Caco-2 (cell line): Measurements from ENCODE around the gene TBC1D3G. TPM values are rescaled to one million over a fixed set of nuclear protein-coding genes. Genes with fewer than 3 reads are reported as not detected.
"Not testable (repeated sequence)": the region's sequence is repeated elsewhere in the genome, so short reads cannot be mapped to it uniquely, and the experiment has no call there.

ENCODE experiments used
- BruUV-seq: library from RNA; stranded (reverse); fragments of 400-500 nt; replicated peaks from 2 replicates; lab custom pipeline; 2021; lab: Mats Ljungman, UMichigan
- CTCF ChIA-PET: fragments of 300-600 bp; sonication (Branson Sonifier 250); formaldehyde crosslinking; loops from one replicate; lab custom pipeline; 2022; ENCODE audit warnings: antibody characterized with exemption; lab: Charles Lee
- POLR2A ChIA-PET: fragments of 300-600 bp; sonication (Branson Sonifier 250); formaldehyde crosslinking; loops from one replicate; lab custom pipeline; 2022; ENCODE audit warnings: antibody characterized with exemption; lab: Charles Lee
- DNase-seq, 2 experiments: peaks; one replicate each; pipeline versions ENCODE4 v3.0.0 to v3.0.0-alpha.2; 2020 to 2022
- H3K27me3 ChIP-seq: replicated peaks from 2 replicates; pipeline ENCODE4 v1.6.0; 2011; ENCODE audit warnings: low read length; ENCODE audit not compliant: control insufficient read depth, insufficient read depth
- H3K36me3 ChIP-seq: 2 replicates; pipeline ENCODE4 v1.5.1; 2011; ENCODE audit warnings: low read length; ENCODE audit not compliant: control insufficient read depth, insufficient read depth
- H3K4me1 ChIP-seq: fragments of 250-450 bp; sonication (Bioruptor Pico); 2 replicates; pipeline ENCODE4 v1.5.1; 2020; ENCODE audit warnings: mild to moderate bottlenecking
- H3K4me3 ChIP-seq: 2 replicates; pipeline ENCODE4 v1.5.1; 2011; ENCODE audit warnings: low read depth, mild to moderate bottlenecking, control low read depth, low read length
- H3K9me3 ChIP-seq: fragments of 250-450 bp; sonication (Bioruptor Pico); 2 replicates; pipeline ENCODE4 v1.5.1; 2020; ENCODE audit warnings: mild to moderate bottlenecking, moderate library complexity
- H3K27ac Mint-ChIP-seq: one replicate; pipeline ENCODE4 v1.8.0; 2022; ENCODE audit warnings: mixed read lengths; ENCODE audit not compliant: unreplicated experiment
- H3K27me3 Mint-ChIP-seq: one replicate; pipeline ENCODE4 v1.8.0; 2022; ENCODE audit warnings: mixed read lengths; ENCODE audit not compliant: insufficient read depth, unreplicated experiment
- H3K36me3 Mint-ChIP-seq: one replicate; pipeline ENCODE4 v1.8.0; 2022; ENCODE audit warnings: mild to moderate bottlenecking, mixed read lengths; ENCODE audit not compliant: insufficient read depth, unreplicated experiment
- H3K4me1 Mint-ChIP-seq: one replicate; pipeline ENCODE4 v1.8.0; 2022; ENCODE audit warnings: low read depth, mixed read lengths; ENCODE audit not compliant: unreplicated experiment
- H3K4me3 Mint-ChIP-seq: one replicate; pipeline ENCODE4 v1.8.0; 2022; ENCODE audit warnings: mild to moderate bottlenecking, moderate library complexity, mixed read lengths; ENCODE audit not compliant: unreplicated experiment
- H3K9me3 Mint-ChIP-seq: one replicate; pipeline ENCODE4 v1.8.0; 2022; ENCODE audit warnings: mixed read lengths; ENCODE audit not compliant: unreplicated experiment
- intact Hi-C: fragments of 100-400 bp; cut with micrococcal nuclease; formaldehyde crosslinking; loops from one replicate; pipeline ENCODE4 v1.10.0; 2022; ENCODE audit not compliant: unreplicated experiment
- total RNA-seq: library from RNA; stranded (reverse); gene quantifications from 2 replicates; pipeline ENCODE4 v1.2.3, GENCODE V29; 2022

The TBC1D3G gene
- total RNA-seq, 1 experiment from 2014 or later, result not detected

DNA sequence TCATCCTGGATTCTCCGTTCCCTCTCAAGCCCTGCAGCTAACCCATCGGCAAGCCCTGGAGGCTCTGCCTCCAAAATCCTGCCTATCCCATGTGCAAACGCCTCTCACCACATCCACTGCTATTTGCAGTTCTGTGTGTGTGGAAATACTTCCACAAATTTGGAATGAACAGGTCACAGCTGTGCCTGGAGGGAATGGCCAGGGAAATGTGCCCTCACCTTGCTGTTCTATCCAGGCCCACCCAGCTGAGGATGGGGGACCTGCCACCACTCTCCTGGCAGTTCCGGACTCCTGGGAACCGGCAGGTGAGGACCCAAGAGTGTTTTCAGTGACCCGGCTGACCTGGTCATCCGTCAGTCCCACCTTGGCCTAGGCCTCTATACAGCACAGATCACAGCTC is 52.3 kb downstream of the TBC1D3G start:
- H3K36me3 ChIP-seq, H3K4me3 Mint-ChIP-seq, H3K27me3 ChIP-seq, POLR2A ChIA-PET, CTCF ChIA-PET, H3K4me3 ChIP-seq, intact Hi-C loops, H3K4me1 ChIP-seq, BruUV-seq, H3K9me3 Mint-ChIP-seq, H3K9me3 ChIP-seq, DNase-seq, H3K27ac Mint-ChIP-seq, H3K27me3 Mint-ChIP-seq, H3K4me1 Mint-ChIP-seq, H3K36me3 Mint-ChIP-seq: not testable (repeated sequence)

Other genes with a start within 250 kb of the TBC1D3G start
- not detected in 2 replicates for gene CCL3, start 233.7 kb upstream of the TBC1D3G start, total RNA-seq
- not detected in 2 replicates for gene CCL4, start 220.1 kb upstream of the TBC1D3G start, total RNA-seq
- 9.1 and 12.5 TPM in 2 replicates for gene TBC1D3B, start 147.2 kb upstream of the TBC1D3G start, total RNA-seq
- not detected in 2 replicates for gene CCL3L1, start 127.1 kb upstream of the TBC1D3G start, total RNA-seq
- not detected in 2 replicates for gene CCL4L2, start 112.8 kb upstream of the TBC1D3G start, total RNA-seq
- gene TBC1D3I, start 59.3 kb upstream of the TBC1D3G start, total RNA-seq, result 0.50 and 1.00 TPM in 2 replicates
- gene TBC1D3H, start 64.6 kb downstream of the TBC1D3G start, total RNA-seq, result not detected in 2 replicates
- 58.6 and 61.9 TPM in 2 replicates for gene ZNHIT3, start 162.8 kb downstream of the TBC1D3G start, total RNA-seq
- gene MYO19, start 211.0 kb downstream of the TBC1D3G start, total RNA-seq, result 153 and 177 TPM in 2 replicates
- 30.9 and 33.6 TPM in 2 replicates for gene PIGW, start 211.1 kb downstream of the TBC1D3G start, total RNA-seq
- 91.3 and 91.5 TPM in 2 replicates for gene GGNBP2, start 221.0 kb downstream of the TBC1D3G start, total RNA-seq